HL-60 (cell line): Measurements from ENCODE around the gene LRP5.

Experiments
- DNase-seq, 2 experiments: peaks; one replicate each; pipeline ENCODE4 v3.0.0-alpha.2; 2010 to 2020; ENCODE audit warnings: low read depth in 1 of 2, low spot score in 1 of 2
- H3K27ac ChIP-seq: fragments of 250-450 bp; sonication (Bioruptor Pico); replicated peaks from 2 replicates; pipeline ENCODE4 v1.5.1; 2020; ENCODE audit warnings: mild to moderate bottlenecking, moderate library complexity
- H3K27me3 ChIP-seq: fragments of 250-450 bp; sonication (Bioruptor Pico); 2 replicates; pipeline ENCODE4 v1.5.1; 2021; ENCODE audit warnings: mild to moderate bottlenecking, moderate library complexity; ENCODE audit not compliant: insufficient read depth, poor library complexity, severe bottlenecking
- H3K4me3 ChIP-seq: replicated peaks from 2 replicates; pipeline ENCODE4 v1.5.1; 2011; ENCODE audit warnings: mild to moderate bottlenecking, control low read depth, low read length; ENCODE audit not compliant: insufficient read depth
- CTCF ChIP-seq: IDR thresholded peaks from one replicate; pipeline ENCODE4 v1.5.1; 2011; ENCODE audit warnings: low read length, control low read depth, inconsistent platforms; ENCODE audit not compliant: insufficient read depth
- GABPA ChIP-seq: IDR thresholded peaks from 2 replicates; pipeline ENCODE4 v1.6.1; 2012; ENCODE audit warnings: low read depth
- POLR2AphosphoS5 ChIP-seq: IDR thresholded peaks from 2 replicates; pipeline ENCODE4 v1.6.1; 2012; ENCODE audit warnings: low read depth
- REST ChIP-seq: IDR thresholded peaks from 2 replicates; pipeline ENCODE4 v1.6.1; 2012; ENCODE audit warnings: low read depth; ENCODE audit not compliant: insufficient replicate concordance
- SPI1 ChIP-seq: IDR thresholded peaks from 2 replicates; pipeline ENCODE4 v1.6.1; 2012; ENCODE audit warnings: low read depth, mild to moderate bottlenecking, borderline replicate concordance

Gene LRP5

GRCh38 chr11:68479390-68479789 lies 167.0 kb downstream of the LRP5 start:
- TF ChIP-seq SPI1 (no peak), GABPA (no peak), CTCF (no peak), REST (no peak), POLR2AphosphoS5 (no peak)
- DNase-seq: no peak
- Histone ChIP-seq H3K27me3 (no peaks in the 10 kb centered on the region), H3K4me3 (no peak overlapping the region), H3K27ac (no peak overlapping the region)

GRCh38 chr11:68480193-68480592 lies 167.8 kb downstream of the LRP5 start:
- no peak for DNase-seq
- TF ChIP-seq SPI1: no peak
- no peak for TF ChIP-seq REST
- no peak for TF ChIP-seq POLR2AphosphoS5
- no peak for TF ChIP-seq CTCF
- no peak for TF ChIP-seq GABPA
- Histone ChIP-seq H3K4me3 (no peak overlapping the region), H3K27ac (no peak overlapping the region), H3K27me3 (no peaks in the 10 kb centered on the region)

GRCh38 chr11:68480852-68481510 lies 168.6 kb downstream of the LRP5 start:
- no peak for DNase-seq
- H3K4me3 ChIP-seq: no peak overlapping the region
- TF ChIP-seq REST (no peak), SPI1 (no peak), POLR2AphosphoS5 (no peak), GABPA (no peak), CTCF (no peak)
- H3K27ac ChIP-seq: no peak overlapping the region
- no peaks in the 10 kb centered on the region for H3K27me3 ChIP-seq
